Measurements from ENCODE around the gene USP5.

USP5 gene, protein sequence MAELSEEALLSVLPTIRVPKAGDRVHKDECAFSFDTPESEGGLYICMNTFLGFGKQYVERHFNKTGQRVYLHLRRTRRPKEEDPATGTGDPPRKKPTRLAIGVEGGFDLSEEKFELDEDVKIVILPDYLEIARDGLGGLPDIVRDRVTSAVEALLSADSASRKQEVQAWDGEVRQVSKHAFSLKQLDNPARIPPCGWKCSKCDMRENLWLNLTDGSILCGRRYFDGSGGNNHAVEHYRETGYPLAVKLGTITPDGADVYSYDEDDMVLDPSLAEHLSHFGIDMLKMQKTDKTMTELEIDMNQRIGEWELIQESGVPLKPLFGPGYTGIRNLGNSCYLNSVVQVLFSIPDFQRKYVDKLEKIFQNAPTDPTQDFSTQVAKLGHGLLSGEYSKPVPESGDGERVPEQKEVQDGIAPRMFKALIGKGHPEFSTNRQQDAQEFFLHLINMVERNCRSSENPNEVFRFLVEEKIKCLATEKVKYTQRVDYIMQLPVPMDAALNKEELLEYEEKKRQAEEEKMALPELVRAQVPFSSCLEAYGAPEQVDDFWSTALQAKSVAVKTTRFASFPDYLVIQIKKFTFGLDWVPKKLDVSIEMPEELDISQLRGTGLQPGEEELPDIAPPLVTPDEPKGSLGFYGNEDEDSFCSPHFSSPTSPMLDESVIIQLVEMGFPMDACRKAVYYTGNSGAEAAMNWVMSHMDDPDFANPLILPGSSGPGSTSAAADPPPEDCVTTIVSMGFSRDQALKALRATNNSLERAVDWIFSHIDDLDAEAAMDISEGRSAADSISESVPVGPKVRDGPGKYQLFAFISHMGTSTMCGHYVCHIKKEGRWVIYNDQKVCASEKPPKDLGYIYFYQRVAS

DNA sequence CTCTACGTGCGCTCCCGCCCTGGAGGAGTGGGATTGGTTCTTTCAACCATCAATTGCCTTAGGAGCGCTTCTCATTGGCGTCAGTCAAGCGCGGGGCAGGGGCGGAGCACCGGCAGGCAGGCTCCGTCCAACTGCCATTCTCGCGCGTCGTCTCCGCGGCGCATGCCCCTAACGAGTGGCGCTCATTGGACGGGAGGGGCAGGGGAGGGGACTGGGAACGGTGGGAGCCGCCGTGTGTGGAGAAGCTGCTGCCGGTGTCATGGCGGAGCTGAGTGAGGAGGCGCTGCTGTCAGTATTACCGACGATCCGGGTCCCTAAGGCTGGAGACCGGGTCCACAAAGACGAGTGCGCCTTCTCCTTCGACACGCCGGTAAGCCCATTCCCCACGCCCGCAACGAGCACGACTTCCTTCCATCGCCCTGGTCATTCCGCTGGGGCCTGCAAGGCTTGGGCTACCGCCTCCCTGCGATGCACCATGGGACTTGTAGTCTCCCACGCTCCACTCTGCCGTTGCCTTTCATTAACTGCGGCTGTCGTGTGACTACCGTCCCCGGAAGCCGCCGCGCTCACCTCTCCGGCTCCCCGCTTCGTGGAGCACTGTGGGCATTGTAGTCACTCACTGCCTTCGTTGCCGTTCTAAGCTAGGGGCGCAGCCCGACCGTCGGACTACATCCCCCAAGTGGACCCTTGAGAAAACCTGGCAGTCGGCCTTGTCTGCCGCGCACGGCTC lies at the start of gene USP5:
Gene USP5 (plus strand): TSS at position 230 of the 730 bp plus-strand sequence. CDS start 30 bp downstream, at position 260.
- peak; percentile 98 for DNase-seq (ENCODE audit: low read depth)

DNA sequence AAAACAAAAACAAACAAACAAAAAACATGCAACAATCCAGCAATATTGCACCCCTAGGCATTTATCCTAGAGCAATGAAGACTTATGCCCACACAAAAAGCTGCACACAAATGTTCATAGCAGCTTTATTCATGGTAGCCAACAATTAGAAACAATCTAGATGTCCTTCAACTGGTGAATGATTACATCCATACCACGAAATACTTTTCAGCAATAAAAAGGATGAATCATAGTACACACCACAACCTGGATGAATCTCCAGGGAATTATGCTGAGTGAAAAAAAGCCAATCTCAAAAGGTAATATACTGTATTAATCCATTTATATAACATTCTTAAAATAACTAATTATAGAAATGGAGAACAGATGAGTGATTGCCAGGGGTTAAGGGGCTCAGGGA lies 44.8 kb upstream of the USP5 start:
- no peak for DNase-seq (ENCODE audit: low read depth)

DNA sequence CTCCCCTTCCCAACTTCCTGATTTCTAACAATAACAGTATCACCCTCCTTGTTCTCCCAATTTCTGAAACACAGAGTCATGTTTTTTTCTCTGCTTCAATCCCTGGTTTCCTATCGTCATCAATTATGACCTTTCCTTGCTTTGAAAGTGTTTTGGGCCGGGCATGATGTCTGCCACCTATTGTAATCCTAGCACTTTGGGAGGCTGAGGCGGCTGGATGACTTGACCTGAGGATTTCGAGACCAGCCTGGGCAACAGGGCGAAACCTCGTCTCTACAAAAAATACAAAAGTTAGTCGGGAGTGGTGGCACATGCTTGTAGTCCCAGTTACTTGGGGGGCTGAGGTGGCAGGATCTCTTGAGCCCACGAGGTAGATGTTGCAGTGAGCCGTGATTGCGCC lies 42.9 kb upstream of the USP5 start:
- DNase-seq (ENCODE audit: low read depth): no peak

DNA sequence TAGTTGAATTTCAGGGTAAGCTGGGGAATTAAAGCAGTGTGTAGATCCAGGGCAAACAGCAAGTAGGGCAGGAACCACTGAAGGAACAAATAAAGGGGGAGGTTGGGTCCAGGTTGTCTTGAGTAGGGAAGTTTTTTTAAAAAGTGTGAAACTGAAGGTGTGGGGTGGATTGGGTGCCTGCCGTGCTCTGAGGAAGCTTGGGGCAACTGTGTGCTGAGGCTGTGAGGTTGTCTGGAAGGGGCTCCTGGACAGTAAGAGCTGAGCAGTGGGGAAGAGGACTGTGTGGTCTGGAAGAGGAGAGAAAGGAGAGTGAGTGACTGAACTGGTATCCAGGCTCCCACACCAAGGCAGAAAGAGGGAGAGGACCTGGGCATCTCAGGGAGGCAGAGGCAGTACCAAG lies 41.2 kb upstream of the USP5 start:
- DNase-seq (ENCODE audit: low read depth): no peak

DNA sequence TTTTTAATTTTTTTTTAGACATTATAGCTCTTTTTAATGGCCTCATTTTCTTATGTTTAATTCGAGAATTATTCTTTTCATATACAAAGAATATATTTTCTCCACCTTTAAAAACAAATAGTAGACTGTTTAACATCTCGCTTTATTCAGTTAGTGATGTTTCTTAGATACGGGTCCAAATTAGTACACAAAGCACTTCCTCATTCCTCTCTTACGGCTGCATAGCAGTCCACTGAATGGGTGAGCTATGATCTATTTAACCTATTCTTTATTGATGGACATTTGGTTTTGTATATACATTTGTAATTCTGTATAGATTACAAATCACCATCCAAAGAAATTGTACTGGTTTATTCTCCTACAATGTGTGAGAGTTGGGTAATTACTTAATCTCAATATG lies 38.6 kb upstream of the USP5 start:
- no peak for DNase-seq (ENCODE audit: low read depth)

DNA sequence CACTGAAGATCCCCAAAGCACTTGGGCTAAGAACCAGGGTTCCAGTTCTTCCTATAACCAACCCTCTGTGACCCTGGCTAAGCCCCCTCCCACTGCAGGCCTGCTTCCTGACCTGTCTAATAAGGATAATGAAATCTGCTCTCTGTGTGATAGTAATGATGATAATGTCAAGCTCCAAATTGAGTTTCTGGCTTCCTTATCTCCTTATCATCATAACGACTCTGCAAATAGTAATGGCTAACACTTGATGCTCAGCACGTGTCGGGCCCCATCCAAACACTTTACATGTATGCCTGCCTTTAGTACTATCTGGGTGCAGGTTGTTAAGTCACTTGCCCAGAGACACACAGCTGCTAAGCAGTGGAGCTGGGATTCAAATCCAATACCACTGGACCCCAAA lies 35.4 kb upstream of the USP5 start:
- no peak for DNase-seq (ENCODE audit: low read depth)

DNA sequence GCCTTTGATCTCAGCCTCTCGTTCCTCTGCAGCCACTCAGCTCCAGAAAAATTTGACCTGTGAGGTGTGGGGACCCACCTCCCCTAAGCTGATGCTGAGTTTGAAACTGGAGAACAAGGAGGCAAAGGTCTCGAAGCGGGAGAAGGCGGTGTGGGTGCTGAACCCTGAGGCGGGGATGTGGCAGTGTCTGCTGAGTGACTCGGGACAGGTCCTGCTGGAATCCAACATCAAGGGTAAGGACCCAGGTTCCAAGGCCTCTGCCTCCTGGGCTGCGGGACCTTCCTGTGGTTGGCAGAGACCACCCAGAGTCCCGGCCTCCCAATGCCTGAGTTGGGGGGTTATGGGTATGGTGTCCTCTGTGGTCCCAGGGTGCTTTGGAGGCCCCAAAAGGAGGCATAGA lies 34.9 kb upstream of the USP5 start:
- DNase-seq (ENCODE audit: low read depth): no peak

DNA sequence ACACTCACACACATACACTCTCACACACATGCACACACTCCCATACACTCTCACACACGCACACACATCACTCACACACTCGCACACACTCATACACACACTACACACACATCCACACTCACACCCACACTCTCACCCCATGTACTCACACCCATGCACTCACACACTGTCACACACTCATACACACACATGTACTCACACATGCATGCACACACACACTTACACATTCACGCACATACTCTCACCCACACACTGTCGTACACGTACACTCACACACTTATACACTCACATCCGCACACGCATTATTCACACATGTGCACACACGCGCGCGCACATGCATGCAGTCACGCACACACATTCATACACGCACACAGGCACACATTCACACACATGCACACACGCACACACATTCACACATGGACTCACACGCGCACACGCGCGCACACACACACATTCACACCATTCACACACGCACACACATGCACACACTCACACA lies 34.2 kb upstream of the USP5 start:
- no peak for DNase-seq (ENCODE audit: low read depth)

DNA sequence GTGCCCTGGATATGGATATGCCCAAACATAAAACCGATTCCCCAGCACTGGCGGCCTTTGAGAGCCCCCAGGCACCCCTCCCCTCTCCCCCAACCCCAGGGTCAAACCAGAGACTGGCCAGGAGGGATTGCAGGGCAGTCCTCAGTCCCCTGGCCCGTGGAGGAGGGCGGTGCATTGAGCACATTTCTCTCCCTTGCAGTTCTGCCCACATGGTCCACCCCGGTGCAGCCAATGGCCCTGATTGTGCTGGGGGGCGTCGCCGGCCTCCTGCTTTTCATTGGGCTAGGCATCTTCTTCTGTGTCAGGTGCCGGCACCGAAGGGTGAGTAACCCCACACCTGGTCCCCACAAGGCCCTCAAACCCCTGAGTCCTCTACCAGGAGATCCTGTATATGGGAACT lies 33.7 kb upstream of the USP5 start:
- DNase-seq (ENCODE audit: low read depth): no peak

DNA sequence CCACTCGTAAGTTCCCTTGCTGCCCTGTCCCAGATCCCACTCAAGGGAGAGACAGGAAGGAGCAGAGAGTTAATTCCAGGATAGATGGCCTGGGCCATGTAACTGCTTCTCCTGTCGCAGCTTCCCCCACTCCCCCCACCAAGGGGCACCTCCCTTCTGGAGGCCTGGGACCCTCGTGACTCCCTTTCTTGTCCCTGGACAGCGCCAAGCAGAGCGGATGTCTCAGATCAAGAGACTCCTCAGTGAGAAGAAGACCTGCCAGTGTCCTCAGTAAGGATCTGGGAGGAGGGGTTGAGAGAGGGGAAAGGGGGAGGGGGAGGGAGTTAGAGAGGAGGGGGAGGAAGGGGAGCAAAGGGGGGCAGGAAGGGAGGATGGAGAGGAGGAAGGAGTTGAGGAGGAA lies 33.3 kb upstream of the USP5 start:
- DNase-seq (ENCODE audit: low read depth): no peak

DNA sequence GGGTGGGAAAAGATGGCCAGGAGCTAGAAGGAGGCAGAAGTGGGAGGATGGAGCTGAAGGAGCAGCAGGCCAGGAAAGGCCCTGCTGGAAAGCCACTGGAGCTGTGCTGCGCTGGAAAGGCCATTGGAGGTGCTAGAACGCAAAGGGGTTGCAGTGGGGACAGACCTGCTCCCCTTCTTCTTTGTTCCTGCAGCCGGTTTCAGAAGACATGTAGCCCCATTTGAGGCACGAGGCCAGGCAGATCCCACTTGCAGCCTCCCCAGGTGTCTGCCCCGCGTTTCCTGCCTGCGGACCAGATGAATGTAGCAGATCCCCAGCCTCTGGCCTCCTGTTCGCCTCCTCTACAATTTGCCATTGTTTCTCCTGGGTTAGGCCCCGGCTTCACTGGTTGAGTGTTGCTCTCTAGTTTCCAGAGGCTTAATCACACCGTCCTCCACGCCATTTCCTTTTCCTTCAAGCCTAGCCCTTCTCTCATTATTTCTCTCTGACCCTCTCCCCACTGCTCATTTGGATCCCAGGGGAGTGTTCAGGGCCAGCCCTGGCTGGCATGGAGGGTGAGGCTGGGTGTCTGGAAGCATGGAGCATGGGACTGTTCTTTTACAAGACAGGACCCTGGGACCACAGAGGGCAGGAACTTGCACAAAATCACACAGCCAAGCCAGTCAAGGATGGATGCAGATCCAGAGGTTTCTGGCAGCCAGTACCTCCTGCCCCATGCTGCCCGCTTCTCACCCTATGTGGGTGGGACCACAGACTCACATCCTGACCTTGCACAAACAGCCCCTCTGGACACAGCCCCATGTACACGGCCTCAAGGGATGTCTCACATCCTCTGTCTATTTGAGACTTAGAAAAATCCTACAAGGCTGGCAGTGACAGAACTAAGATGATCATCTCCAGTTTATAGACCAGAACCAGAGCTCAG lies 32.6 kb upstream of the USP5 start:
- no peak for DNase-seq (ENCODE audit: low read depth)

DNA sequence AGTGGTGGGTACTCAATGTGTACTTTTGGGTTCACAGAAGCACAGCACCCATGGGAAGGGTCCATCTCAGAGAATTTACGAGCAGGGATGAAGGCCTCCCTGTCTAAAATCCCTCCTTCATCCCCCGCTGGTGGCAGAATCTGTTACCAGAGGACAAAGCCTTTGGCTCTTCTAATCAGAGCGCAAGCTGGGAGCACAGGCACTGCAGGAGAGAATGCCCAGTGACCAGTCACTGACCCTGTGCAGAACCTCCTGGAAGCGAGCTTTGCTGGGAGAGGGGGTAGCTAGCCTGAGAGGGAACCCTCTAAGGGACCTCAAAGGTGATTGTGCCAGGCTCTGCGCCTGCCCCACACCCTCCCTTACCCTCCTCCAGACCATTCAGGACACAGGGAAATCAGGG lies 31.8 kb upstream of the USP5 start:
- no peak for DNase-seq (ENCODE audit: low read depth)

DNA sequence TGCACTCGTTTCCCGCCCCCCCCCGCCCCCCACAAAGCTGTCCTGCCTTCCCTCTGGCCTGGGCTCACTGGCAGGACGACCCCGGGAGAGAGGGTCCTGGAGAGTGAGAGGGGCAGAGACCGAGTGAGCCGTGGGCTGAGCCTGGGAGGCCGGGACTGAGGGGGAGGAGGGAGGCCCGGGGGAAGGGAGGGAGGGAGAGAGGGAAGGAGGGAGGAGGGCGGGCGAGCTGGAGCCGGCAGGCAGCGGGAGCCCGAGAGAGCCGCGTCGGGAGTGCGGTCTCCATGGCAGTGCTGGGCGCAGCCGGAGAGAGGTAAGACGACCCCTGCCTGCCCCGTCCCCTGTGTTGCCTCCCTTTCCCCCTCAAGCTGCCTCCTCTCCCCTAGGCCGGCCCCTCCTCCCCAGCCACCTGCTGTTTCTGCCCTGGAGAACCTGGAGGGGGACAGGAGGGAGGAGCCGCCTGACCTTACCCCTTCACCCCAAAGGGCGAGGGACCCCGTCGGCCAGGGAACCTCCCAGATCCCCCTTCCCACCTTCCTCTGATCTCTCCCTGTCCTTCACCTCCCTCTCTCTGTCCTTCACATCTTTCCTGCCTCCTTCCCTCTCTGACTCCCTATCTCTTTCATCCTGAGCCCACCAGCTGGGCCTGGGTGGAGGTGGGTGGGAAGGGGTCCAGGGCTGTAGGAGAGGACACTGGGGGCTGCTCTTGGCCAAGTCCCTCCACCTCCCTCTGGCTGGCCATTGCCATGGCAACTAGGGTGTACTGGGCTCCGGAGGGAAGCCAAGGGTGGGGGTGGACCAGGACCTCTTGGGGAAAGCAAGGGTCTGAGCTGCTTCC lies 30.1 kb upstream of the USP5 start, which contains the start of gene GPR162:
Gene GPR162 (plus strand): TSS at position 231 of the 835 bp plus-strand sequence. CDS start 2,078 bp downstream, outside the sequence.
- DNase-seq (ENCODE audit: low read depth): no peak

DNA sequence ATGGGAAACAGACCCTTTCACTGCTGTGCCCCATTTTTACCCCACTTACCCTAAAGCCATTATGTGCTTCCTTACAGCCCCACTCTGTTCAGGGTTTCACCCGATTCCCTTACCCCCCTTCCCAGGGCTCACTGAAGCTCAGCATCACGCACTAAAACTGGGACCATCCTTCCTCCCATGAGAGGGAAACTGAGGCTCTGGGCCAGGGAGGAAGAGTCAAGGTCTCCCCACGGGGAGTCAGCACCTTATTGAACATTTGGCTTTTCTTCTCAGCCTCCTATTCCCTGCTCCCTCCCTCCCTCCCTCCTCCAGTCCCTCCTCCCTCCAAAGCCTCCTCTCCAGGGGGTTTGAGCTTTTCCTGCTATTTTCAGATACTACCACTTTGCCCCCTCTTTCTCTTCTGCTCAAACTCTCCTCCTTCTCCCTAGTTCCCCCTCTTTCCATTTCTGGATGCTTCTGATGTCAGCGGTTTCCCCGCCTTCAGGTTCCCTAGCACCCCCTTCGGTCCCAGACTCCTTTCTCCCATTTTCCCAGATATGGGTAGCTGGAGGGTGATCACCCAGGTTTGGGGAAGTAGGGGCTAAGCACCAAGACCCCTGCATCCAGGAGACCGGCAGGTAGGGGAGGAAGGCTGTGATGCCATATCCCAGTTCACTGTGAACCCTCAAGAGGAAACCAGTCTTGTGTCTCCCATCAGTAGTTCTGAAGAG lies 29.4 kb upstream of the USP5 start:
- no peak for DNase-seq (ENCODE audit: low read depth)

DNA sequence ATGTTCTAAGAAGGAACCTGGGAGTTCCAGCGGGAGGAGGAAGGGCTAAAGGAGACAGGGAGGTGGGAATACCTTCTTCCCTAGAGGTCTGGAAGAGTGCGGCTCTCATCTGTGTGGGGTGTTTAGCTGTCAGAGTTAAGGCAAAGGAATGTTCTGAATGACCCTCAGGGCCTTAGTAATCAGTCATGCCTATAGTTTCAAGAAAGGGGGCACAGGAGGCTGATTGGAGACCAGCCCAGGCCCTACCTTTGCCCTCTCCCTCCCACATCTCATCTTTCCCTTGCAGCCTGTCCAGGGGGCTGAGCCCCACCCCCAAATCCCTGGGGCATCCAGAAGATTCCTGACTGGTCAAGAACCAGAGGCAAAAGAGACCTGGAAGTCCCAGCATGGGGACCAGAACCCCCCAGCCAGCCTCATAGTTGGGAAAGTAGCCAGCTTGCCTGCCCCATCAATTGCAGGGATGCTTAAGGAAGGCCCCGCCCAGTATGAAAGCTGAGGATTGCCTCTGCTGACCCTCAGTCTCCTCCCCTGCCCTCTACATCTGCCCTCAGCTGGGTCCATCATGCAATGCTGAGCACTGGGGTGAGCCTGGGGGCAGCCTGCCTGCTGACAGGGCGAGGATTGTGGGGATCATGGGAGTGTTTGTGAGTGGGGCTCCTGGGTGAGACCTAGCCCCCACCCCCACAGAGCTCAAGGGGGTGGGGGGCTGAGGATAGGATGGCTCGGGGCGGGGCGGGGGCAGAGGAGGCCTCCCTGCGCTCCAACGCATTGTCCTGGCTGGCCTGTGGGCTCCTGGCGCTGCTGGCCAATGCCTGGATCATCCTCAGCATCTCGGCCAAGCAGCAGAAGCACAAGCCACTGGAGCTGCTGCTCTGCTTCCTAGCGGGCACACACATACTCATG lies 28.5 kb upstream of the USP5 start:
- no peak for DNase-seq (ENCODE audit: low read depth)

DNA sequence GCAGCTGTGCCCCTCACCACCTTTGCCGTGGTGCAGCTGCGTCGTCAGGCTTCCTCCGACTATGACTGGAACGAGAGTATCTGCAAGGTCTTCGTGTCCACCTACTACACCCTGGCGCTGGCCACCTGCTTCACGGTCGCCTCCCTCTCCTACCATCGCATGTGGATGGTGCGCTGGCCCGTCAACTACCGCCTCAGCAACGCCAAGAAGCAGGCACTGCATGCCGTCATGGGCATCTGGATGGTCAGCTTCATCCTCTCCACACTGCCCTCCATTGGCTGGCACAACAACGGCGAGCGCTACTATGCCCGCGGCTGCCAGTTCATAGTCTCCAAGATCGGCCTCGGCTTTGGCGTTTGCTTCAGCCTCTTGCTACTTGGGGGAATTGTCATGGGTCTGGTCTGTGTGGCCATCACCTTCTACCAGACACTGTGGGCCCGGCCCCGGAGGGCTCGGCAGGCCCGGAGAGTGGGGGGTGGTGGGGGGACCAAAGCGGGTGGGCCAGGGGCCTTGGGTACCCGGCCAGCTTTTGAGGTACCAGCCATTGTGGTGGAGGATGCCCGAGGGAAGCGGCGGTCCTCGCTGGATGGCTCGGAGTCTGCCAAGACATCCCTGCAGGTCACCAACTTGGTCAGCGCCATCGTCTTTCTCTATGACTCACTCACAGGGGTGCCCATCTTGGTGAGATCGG lies 27.7 kb upstream of the USP5 start:
- DNase-seq (ENCODE audit: low read depth): no peak

DNA sequence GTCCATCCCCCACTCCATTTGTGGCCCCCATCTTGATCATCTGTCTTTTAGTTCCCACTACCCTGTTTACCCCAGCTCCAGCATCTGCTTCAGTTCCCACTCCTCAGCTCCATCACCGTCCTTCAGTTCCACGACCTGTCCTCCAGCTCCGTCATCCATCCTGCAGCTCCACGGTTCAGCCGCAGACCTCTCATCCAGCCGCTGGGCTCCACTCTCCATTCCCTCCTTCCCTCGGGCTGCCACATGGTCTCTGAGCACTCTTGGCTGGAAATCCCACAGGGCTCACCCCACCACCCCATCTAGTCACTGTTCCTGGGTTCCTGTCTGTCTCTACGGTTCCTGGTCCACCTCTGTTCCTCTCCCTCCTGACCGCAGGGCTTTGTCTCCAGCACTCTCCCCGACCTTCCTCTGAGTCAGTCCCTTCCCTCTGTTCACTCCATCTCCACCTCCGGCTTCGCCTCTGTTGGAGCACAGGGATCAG lies 27.0 kb upstream of the USP5 start:
- no peak for DNase-seq (ENCODE audit: low read depth)

All from GM04503 (cell line).